ENCODE results near the gene HSD11B2.

The HSD11B2 gene

GRCh38 chr16:67391424-67392300 is 39.3 kb upstream of the HSD11B2 start:
- Histone ChIP-seq H3K36me3 (ENCODE audit: control insufficient read depth in 1 of 2, insufficient read depth in 2 of 2, low read length in 2 of 2) (no peaks in the 10 kb centered on the region), H3K9me3 (ENCODE audit: control insufficient read depth in 1 of 2, low read length in 2 of 2) (no peaks in the 10 kb centered on the region), H3K27ac (ENCODE audit: low read length) (peak overlapping the region; percentile 31), H3K27me3 (ENCODE audit: low read depth, low read length) (no peaks in the 10 kb centered on the region), H3K4me3 (ENCODE audit: low read depth in 1 of 2, low read length in 2 of 2) (peak overlapping the region; percentile 71 to 97), H3K4me1 (ENCODE audit: control insufficient read depth in 1 of 2, insufficient read depth in 2 of 2, low read length in 2 of 2) (peaks cover 9 to 62% of the 10 kb centered on the region in 2 donors)

DNA sequence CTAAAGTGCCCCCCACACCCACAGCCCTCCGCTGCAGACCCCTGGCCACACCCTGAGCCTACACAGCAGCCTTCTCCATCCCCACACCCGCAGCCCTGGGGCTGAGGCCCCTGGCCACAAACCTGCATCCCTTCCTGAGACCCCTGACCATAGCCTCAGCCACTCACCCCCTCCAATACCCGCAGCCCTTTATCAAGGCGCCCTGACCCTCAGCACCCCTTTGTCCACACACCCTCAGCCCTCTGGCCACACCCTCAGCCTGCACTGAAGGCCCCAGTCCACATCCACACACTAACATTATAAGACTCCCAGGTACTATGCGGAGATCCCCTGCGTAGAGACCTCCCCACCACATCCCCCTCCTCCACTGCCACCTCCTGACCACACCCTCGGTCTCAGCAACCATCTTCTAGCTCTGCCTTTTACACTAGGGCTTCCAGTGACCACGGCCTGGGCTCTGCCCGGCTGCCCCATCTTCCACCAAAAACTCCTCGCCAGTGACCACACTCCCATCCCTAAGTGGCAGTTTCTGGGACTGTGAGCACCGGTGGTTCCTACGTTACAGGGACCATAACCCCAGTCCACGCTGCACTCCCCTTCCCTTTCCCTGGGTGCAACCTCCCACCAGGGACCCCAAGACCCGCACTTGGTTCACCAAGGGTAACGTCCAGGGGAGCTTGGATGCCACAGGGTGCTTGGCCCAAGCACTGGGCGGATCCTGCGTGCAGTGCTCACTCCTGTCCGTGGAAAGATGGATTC is 38.4 kb upstream of the HSD11B2 start:
- peaks cover 9 to 71% of the 10 kb centered on the region in 2 donors for H3K4me1 ChIP-seq (ENCODE audit: control insufficient read depth in 1 of 2, insufficient read depth in 2 of 2, low read length in 2 of 2)
- H3K9me3 ChIP-seq (ENCODE audit: control insufficient read depth in 1 of 2, low read length in 2 of 2): no peaks in the 10 kb centered on the region
- H3K27me3 ChIP-seq (ENCODE audit: low read depth, low read length): no peaks in the 10 kb centered on the region
- no peaks in the 10 kb centered on the region for H3K36me3 ChIP-seq (ENCODE audit: control insufficient read depth in 1 of 2, insufficient read depth in 2 of 2, low read length in 2 of 2)
- H3K4me3 ChIP-seq (ENCODE audit: low read depth in 1 of 2, low read length in 2 of 2): peak overlapping the region; percentile 71 to 97
- peak overlapping the region; percentile 31 for H3K27ac ChIP-seq (ENCODE audit: low read length)

DNA sequence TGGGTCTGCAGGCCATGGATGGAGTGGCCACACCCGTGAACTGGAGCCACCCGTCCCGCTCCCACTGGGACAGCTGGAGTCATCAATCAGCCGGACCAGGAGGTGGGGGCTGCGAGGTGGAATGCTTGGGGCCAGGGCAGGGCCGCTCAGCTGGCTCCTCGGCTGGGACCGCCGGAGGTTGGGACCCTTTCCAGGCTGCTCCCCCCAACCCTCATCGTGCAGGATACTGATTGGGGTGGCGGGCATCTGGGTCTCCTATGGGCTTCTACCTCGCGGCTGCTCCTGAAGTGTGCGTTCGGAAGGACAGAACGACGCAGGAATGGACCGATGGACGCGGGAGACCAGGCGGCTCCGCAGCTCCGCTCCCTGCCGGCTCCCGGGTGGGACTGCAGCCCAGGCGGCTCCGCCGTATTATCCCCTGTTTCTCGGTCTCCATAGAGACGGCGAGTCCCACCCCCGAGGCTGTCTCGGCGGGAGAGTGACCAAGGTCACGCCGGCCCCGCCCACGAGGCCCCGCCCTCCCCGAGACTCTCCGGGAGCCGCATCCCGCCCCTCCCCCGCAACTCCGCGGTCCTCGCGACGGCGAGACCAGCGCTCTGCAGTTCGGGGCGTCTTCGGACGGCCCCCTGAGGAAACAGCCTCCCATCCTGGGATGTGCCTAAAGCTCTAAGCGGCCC is 37.7 kb upstream of the HSD11B2 start, which contains the start of gene TPPP3:
Gene TPPP3 (minus strand): TSS at position 388 of the 677 bp plus-strand sequence. CDS start 2,387 bp downstream, outside the sequence.
- peak within 1 kb of the TSS; percentile 39 for H3K27ac ChIP-seq (ENCODE audit: low read length)
- H3K36me3 ChIP-seq (ENCODE audit: control insufficient read depth in 1 of 2, insufficient read depth in 2 of 2, low read length in 2 of 2): no peaks in the 10 kb centered on the region
- H3K4me1 ChIP-seq (ENCODE audit: control insufficient read depth in 1 of 2, insufficient read depth in 2 of 2, low read length in 2 of 2): peaks cover 9 to 78% of the 10 kb centered on the region in 2 donors
- H3K27me3 ChIP-seq (ENCODE audit: low read depth, low read length): no peaks in the 10 kb centered on the region
- no peaks in the 10 kb centered on the region for H3K9me3 ChIP-seq (ENCODE audit: control insufficient read depth in 1 of 2, low read length in 2 of 2)
- H3K4me3 ChIP-seq (ENCODE audit: low read depth in 1 of 2, low read length in 2 of 2): peak within 1 kb of the TSS; percentile 71 to 97

- no peaks in the 10 kb centered on the region for H3K36me3 ChIP-seq (ENCODE audit: control insufficient read depth in 1 of 2, insufficient read depth in 2 of 2, low read length in 2 of 2)
- H3K4me3 ChIP-seq (ENCODE audit: low read depth in 1 of 2, low read length in 2 of 2): peak overlapping the region in 1 of 2 donors; percentile 97
- no peaks in the 10 kb centered on the region for H3K9me3 ChIP-seq (ENCODE audit: control insufficient read depth in 1 of 2, low read length in 2 of 2)
- H3K27me3 ChIP-seq (ENCODE audit: low read depth, low read length): no peaks in the 10 kb centered on the region
- H3K4me1 ChIP-seq (ENCODE audit: control insufficient read depth in 1 of 2, insufficient read depth in 2 of 2, low read length in 2 of 2): peaks cover 9 to 83% of the 10 kb centered on the region in 2 donors
- peak overlapping the region; percentile 39 for H3K27ac ChIP-seq (ENCODE audit: low read length)
Measured at GRCh38 chr16:67393788-67394154, 37.1 kb upstream of the HSD11B2 start.

DNA sequence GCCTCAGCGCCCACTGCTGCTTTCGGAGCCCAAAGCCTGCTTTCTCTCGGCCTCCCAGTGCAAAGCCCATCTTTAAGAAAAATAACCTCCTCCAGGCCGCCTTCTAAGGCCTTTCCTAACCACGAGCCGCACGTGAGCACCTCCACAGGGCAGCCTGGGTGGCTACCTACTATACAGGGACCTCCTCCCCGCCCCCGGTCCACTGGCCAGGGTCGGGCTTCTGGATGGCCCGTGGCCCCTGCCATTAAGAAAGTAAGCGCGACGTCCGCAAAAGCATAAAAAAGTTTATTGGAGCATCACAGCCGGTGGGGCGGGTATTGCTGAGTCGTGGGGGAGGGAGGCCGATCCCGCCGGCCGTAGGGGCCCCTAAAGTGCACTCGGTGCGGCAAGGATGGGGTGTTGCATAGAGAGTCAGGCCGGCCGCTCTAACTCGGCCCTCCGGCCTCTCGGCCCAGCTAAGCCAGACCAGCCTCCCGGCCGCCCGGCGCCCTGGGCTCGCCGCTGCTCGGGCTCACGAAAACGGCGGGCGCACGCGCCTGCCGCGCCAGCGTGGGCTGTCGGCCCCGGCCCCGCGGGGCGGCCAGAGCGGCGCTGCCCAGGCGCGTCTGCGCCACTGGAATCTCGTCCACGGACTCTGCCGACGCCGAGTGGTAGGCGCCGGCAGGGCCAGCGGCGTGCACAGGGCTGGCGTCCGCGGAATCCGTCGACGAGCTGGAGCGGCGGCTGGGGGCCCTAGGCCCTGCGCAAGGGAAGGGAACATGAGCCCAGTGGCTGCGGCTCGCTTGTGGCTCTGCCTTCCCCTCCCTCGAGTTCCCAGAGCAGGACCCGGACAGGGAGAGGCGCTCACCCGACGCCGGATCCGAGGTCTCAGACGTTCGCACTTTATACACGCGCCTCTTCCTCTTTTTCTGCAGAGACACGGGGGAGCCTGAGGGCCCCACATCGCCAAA is 36.5 kb upstream of the HSD11B2 start:
- Histone ChIP-seq H3K9me3 (ENCODE audit: control insufficient read depth in 1 of 2, low read length in 2 of 2) (no peaks in the 10 kb centered on the region), H3K4me1 (ENCODE audit: control insufficient read depth in 1 of 2, insufficient read depth in 2 of 2, low read length in 2 of 2) (peaks cover 9 to 88% of the 10 kb centered on the region in 2 donors), H3K36me3 (ENCODE audit: control insufficient read depth in 1 of 2, insufficient read depth in 2 of 2, low read length in 2 of 2) (no peaks in the 10 kb centered on the region), H3K4me3 (ENCODE audit: low read depth in 1 of 2, low read length in 2 of 2) (peak overlapping the region in 1 of 2 donors; percentile 97), H3K27me3 (ENCODE audit: low read depth, low read length) (no peaks in the 10 kb centered on the region), H3K27ac (ENCODE audit: low read length) (no peak overlapping the region)

DNA sequence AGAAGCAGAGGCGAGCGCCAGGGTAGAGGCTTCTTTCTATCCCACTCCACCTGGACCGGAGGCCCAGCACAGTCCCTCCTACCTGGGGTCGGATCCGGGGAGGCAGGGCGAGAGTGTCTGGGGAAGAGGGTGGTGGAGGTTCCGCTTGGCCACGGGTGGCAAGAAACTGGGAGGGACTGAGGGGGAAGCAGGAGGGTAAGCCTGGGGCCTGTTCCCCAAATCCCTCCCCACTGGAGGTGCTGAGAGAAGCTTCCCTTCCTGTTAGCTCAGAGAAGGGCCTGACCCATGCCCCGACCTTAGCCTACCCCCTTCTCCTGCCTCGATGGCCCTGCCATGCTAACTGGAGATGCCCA is 35.8 kb upstream of the HSD11B2 start:
- Histone ChIP-seq H3K4me3 (ENCODE audit: low read depth in 1 of 2, low read length in 2 of 2) (no peak overlapping the region), H3K27ac (ENCODE audit: low read length) (no peak overlapping the region), H3K9me3 (ENCODE audit: control insufficient read depth in 1 of 2, low read length in 2 of 2) (no peaks in the 10 kb centered on the region), H3K36me3 (ENCODE audit: control insufficient read depth in 1 of 2, insufficient read depth in 2 of 2, low read length in 2 of 2) (no peaks in the 10 kb centered on the region), H3K4me1 (ENCODE audit: control insufficient read depth in 1 of 2, insufficient read depth in 2 of 2, low read length in 2 of 2) (peaks cover 9 to 87% of the 10 kb centered on the region in 2 donors), H3K27me3 (ENCODE audit: low read depth, low read length) (no peaks in the 10 kb centered on the region)

DNA sequence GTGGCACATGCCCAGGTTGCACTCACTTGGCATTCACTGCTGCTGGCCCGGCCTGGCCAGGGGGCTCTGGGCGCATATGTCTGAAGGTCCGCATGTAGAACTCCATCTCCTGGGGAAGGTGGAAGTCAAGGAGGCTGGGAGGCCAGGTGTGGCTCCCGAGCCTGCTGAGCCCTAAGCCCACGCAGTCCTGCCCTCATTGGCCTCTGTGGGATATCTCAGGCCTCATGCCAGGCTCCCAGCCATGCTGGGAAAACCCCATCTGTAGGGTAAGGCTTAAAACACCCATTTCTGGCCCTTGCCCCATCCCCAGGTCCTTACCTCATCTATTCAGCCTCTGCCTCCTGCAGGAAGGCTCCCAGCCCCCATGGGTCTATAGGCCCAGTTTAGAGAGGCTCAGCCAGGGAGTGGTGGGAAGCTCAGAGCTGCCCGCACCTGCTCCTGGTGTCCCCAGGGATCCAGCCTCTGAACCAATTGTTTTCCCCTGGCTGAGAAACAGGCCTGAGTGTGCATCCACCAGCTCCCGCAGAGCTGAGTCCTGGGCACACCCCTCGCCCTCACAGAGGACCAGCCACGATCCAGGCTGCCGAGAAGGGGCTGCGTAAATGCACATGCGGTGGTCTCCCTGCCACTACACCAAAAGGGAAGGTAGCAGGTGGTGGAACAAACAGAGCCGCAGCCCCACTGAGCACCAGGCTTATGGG is 35.3 kb upstream of the HSD11B2 start:
- H3K4me1 ChIP-seq (ENCODE audit: control insufficient read depth in 1 of 2, insufficient read depth in 2 of 2, low read length in 2 of 2): peaks cover 9 to 82% of the 10 kb centered on the region in 2 donors
- H3K4me3 ChIP-seq (ENCODE audit: low read depth in 1 of 2, low read length in 2 of 2): peak overlapping the region in 1 of 2 donors; percentile 12
- H3K27ac ChIP-seq (ENCODE audit: low read length): peak overlapping the region; percentile 16
- H3K27me3 ChIP-seq (ENCODE audit: low read depth, low read length): no peaks in the 10 kb centered on the region
- no peaks in the 10 kb centered on the region for H3K9me3 ChIP-seq (ENCODE audit: control insufficient read depth in 1 of 2, low read length in 2 of 2)
- no peaks in the 10 kb centered on the region for H3K36me3 ChIP-seq (ENCODE audit: control insufficient read depth in 1 of 2, insufficient read depth in 2 of 2, low read length in 2 of 2)

DNA sequence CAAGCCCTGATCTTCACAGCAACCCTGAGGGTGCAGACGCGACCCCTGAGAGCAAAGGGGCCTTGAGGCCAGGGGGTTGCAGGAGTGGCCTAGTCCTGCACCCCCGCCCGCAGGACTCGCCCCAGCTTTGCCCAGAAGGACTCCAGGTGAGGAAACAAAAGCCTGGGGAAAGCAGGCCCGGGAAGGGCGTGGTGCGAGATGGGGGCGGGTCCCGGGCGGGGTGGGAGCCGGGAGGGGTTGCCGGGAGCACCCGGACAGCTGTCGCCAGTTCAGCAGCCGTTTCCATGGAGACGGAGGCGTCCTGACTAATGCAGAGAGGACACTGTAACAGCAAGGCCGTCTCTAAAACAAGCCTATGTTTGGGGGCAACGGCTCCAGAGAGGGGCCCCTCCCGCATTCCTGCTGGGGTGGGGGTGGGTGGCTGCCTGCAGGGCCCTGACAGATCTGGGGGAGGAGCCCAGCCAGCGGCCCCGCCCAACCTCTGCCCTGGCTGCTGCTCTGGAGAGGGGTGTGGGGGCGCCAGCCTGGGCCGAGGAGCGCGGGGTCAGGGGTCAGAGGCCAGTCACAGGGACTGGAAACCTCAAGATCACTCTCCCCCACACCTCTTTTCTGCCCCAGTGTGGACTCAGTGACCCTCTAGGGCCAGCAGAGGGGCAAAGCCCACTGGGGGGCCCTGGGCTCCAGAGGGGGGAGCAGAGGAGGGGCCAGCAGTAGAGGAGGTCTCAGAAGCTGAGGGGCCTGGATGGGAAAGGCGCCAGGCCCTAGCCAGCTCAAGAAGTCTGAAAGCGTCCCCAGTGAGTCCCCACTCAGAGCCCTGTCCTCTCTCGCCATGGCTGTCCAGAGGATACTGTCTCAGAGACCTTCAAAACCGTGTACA is 34.5 kb upstream of the HSD11B2 start:
- H3K4me3 ChIP-seq (ENCODE audit: low read depth in 1 of 2, low read length in 2 of 2): peak overlapping the region in 1 of 2 donors; percentile 12
- H3K27me3 ChIP-seq (ENCODE audit: low read depth, low read length): no peaks in the 10 kb centered on the region
- peak overlapping the region; percentile 31 for H3K27ac ChIP-seq (ENCODE audit: low read length)
- H3K36me3 ChIP-seq (ENCODE audit: control insufficient read depth in 1 of 2, insufficient read depth in 2 of 2, low read length in 2 of 2): no peaks in the 10 kb centered on the region
- no peaks in the 10 kb centered on the region for H3K9me3 ChIP-seq (ENCODE audit: control insufficient read depth in 1 of 2, low read length in 2 of 2)
- peaks cover 9 to 74% of the 10 kb centered on the region in 2 donors for H3K4me1 ChIP-seq (ENCODE audit: control insufficient read depth in 1 of 2, insufficient read depth in 2 of 2, low read length in 2 of 2)

- Histone ChIP-seq H3K4me1 (ENCODE audit: control insufficient read depth in 1 of 2, insufficient read depth in 2 of 2, low read length in 2 of 2) (peaks cover 9 to 66% of the 10 kb centered on the region in 2 donors), H3K36me3 (ENCODE audit: control insufficient read depth in 1 of 2, insufficient read depth in 2 of 2, low read length in 2 of 2) (no peaks in the 10 kb centered on the region), H3K4me3 (ENCODE audit: low read depth in 1 of 2, low read length in 2 of 2) (no peak overlapping the region), H3K27ac (ENCODE audit: low read length) (peak overlapping the region; percentile 31), H3K27me3 (ENCODE audit: low read depth, low read length) (no peaks in the 10 kb centered on the region), H3K9me3 (ENCODE audit: control insufficient read depth in 1 of 2, low read length in 2 of 2) (no peaks in the 10 kb centered on the region)
Measured at GRCh38 chr16:67397036-67397801, 33.7 kb upstream of the HSD11B2 start.

Measured in muscle layer of duodenum (tissue), 2 donors.